Skeletal muscle satellite cell (primary cell): Measurements from ENCODE around the gene SDK2.
"Not testable (repeated sequence)": the region's sequence is repeated elsewhere in the genome, so short reads cannot be mapped to it uniquely, and the experiment has no call there.

ENCODE experiments used
- H3K27me3 ChIP-seq: 2 replicates; pipeline ENCODE4 v1.7.0; 2013; ENCODE audit warnings: low read length; ENCODE audit not compliant: control insufficient read depth, insufficient read depth
- H3K36me3 ChIP-seq: 2 replicates; pipeline ENCODE4 v1.7.0; 2013; ENCODE audit warnings: mild to moderate bottlenecking, control low read depth, low read length; ENCODE audit not compliant: insufficient read depth
- H3K4me1 ChIP-seq: 2 replicates; pipeline ENCODE4 v1.7.0; 2013; ENCODE audit warnings: low read length; ENCODE audit not compliant: control insufficient read depth, insufficient read depth
- H3K4me2 ChIP-seq: 2 replicates; pipeline ENCODE4 v1.7.0; 2013; ENCODE audit warnings: mild to moderate bottlenecking, low read length
- H3K4me3 ChIP-seq: 2 replicates; pipeline ENCODE4 v1.7.0; 2013; ENCODE audit warnings: low read length
- H3K9ac ChIP-seq: 2 replicates; pipeline ENCODE4 v1.7.0; 2013; ENCODE audit warnings: mild to moderate bottlenecking, low read depth, low read length, moderate library complexity
- H3K9me3 ChIP-seq: replicated peaks from 2 replicates; pipeline ENCODE4 v1.7.0; 2013; ENCODE audit warnings: mild to moderate bottlenecking, control low read depth, low read length

SDK2 gene

GRCh38 chr17:73334771-73335513 is 309.3 kb downstream of the SDK2 start:
- Histone ChIP-seq H3K9ac (no peak overlapping the region), H3K36me3 (no peaks in the 10 kb centered on the region), H3K27me3 (no peaks in the 10 kb centered on the region), H3K4me2 (no peak overlapping the region), H3K4me1 (peaks cover 15% of the 10 kb centered on the region), H3K4me3 (no peak overlapping the region), H3K9me3 (no peaks in the 10 kb centered on the region)

GRCh38 chr17:73333445-73333844 is 310.8 kb downstream of the SDK2 start:
- not testable (repeated sequence) for H3K4me1 ChIP-seq, H3K27me3 ChIP-seq, H3K4me3 ChIP-seq, H3K9ac ChIP-seq, H3K4me2 ChIP-seq, H3K9me3 ChIP-seq, H3K36me3 ChIP-seq

- Histone ChIP-seq H3K36me3 (no peaks in the 10 kb centered on the region), H3K27me3 (no peaks in the 10 kb centered on the region)
Observed at GRCh38 chr17:73331060-73331459, 313.2 kb downstream of the SDK2 start.

GRCh38 chr17:73327676-73328075 is 316.6 kb downstream of the SDK2 start:
- Histone ChIP-seq H3K4me3 (no peak overlapping the region), H3K9me3 (no peaks in the 10 kb centered on the region), H3K4me2 (no peak overlapping the region), H3K36me3 (no peaks in the 10 kb centered on the region), H3K9ac (no peak overlapping the region), H3K4me1 (no peaks in the 10 kb centered on the region), H3K27me3 (peaks cover 14% of the 10 kb centered on the region)

More at GRCh38 chr17:73331060-73331459, 313.2 kb downstream of the SDK2 start:
- Histone ChIP-seq H3K4me1 (no peaks in the 10 kb centered on the region), H3K4me2 (no peak overlapping the region), H3K9me3 (no peaks in the 10 kb centered on the region), H3K9ac (no peak overlapping the region), H3K4me3 (no peak overlapping the region)

GRCh38 chr17:73325527-73325842 is 318.8 kb downstream of the SDK2 start:
- H3K9ac ChIP-seq: no peak overlapping the region
- H3K4me1 ChIP-seq: no peaks in the 10 kb centered on the region
- H3K27me3 ChIP-seq: peaks cover 14% of the 10 kb centered on the region
- no peak overlapping the region for H3K4me3 ChIP-seq
- no peaks in the 10 kb centered on the region for H3K36me3 ChIP-seq
- no peak overlapping the region for H3K4me2 ChIP-seq
- no peaks in the 10 kb centered on the region for H3K9me3 ChIP-seq

GRCh38 chr17:73324711-73325526 is 319.3 kb downstream of the SDK2 start:
- Histone ChIP-seq H3K4me1 (no peaks in the 10 kb centered on the region), H3K27me3 (peaks cover 14% of the 10 kb centered on the region), H3K9ac (no peak overlapping the region), H3K9me3 (no peaks in the 10 kb centered on the region), H3K4me3 (no peak overlapping the region), H3K36me3 (no peaks in the 10 kb centered on the region), H3K4me2 (no peak overlapping the region)

GRCh38 chr17:73324160-73324475 is 320.1 kb downstream of the SDK2 start:
- Histone ChIP-seq H3K4me1 (no peaks in the 10 kb centered on the region), H3K27me3 (peaks cover 19% of the 10 kb centered on the region), H3K4me3 (no peak overlapping the region), H3K36me3 (no peaks in the 10 kb centered on the region), H3K9me3 (no peaks in the 10 kb centered on the region), H3K9ac (no peak overlapping the region), H3K4me2 (no peak overlapping the region)

GRCh38 chr17:73323409-73324159 is 320.7 kb downstream of the SDK2 start:
- H3K27me3 ChIP-seq: peaks cover 19% of the 10 kb centered on the region
- H3K9ac ChIP-seq: no peak overlapping the region
- H3K4me2 ChIP-seq: no peak overlapping the region
- no peak overlapping the region for H3K4me3 ChIP-seq
- H3K9me3 ChIP-seq: no peaks in the 10 kb centered on the region
- no peaks in the 10 kb centered on the region for H3K4me1 ChIP-seq
- no peaks in the 10 kb centered on the region for H3K36me3 ChIP-seq

- H3K4me1 ChIP-seq: peaks cover 14% of the 10 kb centered on the region
- no peak overlapping the region for H3K9ac ChIP-seq
Observed at GRCh38 chr17:73320601-73321264, 323.5 kb downstream of the SDK2 start.

GRCh38 chr17:73319766-73320165 is 324.5 kb downstream of the SDK2 start:
- Histone ChIP-seq H3K4me2 (no peak overlapping the region), H3K4me3 (no peak overlapping the region), H3K9ac (no peak overlapping the region), H3K36me3 (no peaks in the 10 kb centered on the region), H3K4me1 (peaks cover 14% of the 10 kb centered on the region), H3K9me3 (no peaks in the 10 kb centered on the region), H3K27me3 (peaks cover 16% of the 10 kb centered on the region)

More at GRCh38 chr17:73320601-73321264, 323.5 kb downstream of the SDK2 start:
- no peak overlapping the region for H3K4me3 ChIP-seq
- no peak overlapping the region for H3K4me2 ChIP-seq
- no peaks in the 10 kb centered on the region for H3K9me3 ChIP-seq
- H3K27me3 ChIP-seq: peaks cover 19% of the 10 kb centered on the region
- H3K36me3 ChIP-seq: no peaks in the 10 kb centered on the region

- H3K9ac ChIP-seq: no peak overlapping the region
Observed at GRCh38 chr17:73318836-73319235, 325.4 kb downstream of the SDK2 start.

More at GRCh38 chr17:73318836-73319235, 325.4 kb downstream of the SDK2 start:
- no peak overlapping the region for H3K4me2 ChIP-seq
- H3K9me3 ChIP-seq: no peaks in the 10 kb centered on the region
- no peaks in the 10 kb centered on the region for H3K36me3 ChIP-seq
- peaks cover 6% of the 10 kb centered on the region for H3K27me3 ChIP-seq
- peaks cover 14% of the 10 kb centered on the region for H3K4me1 ChIP-seq
- no peak overlapping the region for H3K4me3 ChIP-seq
